ENCODE results near the gene PFN3.

PFN3 gene

DNA sequence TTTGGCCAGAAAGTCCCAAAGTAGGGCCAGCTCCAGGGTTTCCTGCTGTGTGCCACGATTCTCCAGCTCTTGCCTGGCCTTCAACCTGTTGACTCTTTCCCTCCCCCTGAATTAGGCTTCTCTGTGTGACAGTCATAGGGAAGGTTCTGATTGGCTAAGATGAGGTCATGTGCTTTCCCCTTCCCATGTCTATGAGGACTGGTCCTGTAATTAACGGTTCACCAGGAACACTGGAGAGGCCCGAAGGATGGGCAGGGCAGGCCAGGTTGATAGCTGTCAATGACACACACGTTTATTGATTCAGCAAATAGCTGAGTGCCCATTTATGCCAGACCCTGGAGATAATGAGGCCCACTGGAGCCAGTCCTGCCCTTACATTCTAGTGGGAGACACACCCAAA, 37.2 kb upstream of the PFN3 start:
- no peak for DNase-seq

- DNase-seq, result no peak
Measured at GRCh38 chr5:177435847-177436536, 35.5 kb upstream of the PFN3 start.

DNA sequence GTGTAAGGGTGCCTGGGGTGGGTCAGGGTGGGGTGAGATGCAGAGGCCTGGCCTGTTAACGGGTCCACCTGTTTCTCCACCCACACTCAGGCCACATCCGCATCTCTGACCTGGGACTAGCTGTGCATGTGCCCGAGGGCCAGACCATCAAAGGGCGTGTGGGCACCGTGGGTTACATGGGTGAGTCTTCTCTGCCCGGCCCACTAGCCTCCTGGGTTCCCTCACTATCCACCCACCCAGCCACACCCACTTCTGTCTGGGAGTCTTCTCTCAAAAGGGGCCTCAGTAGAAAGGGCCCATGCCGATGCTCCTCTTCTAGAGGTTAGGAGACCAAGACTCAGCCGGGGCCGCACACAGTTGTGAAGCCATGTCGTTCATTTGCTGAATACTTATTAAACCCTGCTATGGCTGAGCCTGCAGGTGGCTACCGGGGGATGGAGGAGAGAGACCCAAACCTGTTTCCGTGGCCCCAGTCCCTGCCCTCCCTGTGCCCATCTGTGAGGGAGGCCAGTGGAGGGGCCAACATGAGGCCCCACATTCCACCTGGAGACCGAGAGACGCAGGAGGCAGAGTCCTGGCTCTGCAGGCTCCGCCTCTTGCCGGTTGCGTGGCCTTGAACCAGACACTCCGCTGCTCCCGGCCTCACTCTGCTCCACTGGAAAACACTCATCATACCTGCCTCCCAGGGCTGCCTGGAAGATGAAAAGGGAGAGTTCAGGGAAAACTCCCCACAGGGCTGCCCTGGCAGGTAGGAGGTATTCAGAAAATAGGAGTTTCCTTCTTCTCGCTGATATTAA, 34.7 kb upstream of the PFN3 start:
- no peak for DNase-seq

GRCh38 chr5:177434437-177434836, 34.0 kb upstream of the PFN3 start:
- DNase-seq, result peak; percentile 58

- no peak for DNase-seq
Measured at GRCh38 chr5:177433658-177434217, 33.3 kb upstream of the PFN3 start.

DNA sequence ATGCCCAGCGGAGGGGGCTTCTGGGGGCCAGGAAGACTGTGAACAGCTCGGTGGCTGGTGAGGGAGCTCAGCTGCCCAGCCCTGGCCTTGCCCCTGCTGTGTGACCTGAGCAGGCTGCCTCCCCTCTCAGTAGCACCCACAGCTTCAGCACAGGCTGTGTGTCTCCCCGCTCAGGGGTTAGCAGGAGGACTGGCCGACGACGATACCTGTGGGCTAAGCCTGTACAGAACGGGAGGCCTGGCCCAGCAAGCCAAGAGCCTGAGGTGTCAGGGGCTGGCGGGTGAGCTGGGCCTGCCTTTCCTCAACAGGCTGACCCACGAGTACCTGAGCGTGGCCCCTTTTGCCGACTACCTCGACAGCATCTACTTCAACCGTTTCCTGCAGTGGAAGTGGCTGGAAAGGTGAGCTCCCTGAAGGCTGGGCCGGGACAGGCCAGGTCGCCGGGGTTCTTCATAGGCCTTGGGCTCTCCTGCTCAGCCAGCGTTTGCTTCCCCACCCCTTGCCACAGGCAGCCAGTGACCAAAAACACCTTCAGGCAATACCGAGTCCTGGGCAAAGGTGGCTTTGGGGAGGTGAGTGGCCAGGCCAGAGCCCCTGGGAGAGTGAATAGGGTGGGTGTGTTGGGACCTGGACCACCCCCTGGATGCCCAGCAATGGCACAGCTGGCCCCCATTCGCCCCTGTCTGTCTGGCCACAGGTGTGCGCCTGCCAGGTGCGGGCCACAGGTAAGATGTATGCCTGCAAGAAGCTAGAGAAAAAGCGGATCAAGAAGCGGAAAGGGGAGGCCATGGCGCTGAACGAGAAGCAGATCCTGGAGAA, 32.6 kb upstream of the PFN3 start:
- no peak for DNase-seq

GRCh38 chr5:177432143-177432838, 31.8 kb upstream of the PFN3 start:
- DNase-seq, result no peak

GRCh38 chr5:177431317-177432142, 31.1 kb upstream of the PFN3 start:
- peak; percentile 84 for DNase-seq

GRCh38 chr5:177430972-177431316, 30.5 kb upstream of the PFN3 start:
- no peak for DNase-seq

DNA sequence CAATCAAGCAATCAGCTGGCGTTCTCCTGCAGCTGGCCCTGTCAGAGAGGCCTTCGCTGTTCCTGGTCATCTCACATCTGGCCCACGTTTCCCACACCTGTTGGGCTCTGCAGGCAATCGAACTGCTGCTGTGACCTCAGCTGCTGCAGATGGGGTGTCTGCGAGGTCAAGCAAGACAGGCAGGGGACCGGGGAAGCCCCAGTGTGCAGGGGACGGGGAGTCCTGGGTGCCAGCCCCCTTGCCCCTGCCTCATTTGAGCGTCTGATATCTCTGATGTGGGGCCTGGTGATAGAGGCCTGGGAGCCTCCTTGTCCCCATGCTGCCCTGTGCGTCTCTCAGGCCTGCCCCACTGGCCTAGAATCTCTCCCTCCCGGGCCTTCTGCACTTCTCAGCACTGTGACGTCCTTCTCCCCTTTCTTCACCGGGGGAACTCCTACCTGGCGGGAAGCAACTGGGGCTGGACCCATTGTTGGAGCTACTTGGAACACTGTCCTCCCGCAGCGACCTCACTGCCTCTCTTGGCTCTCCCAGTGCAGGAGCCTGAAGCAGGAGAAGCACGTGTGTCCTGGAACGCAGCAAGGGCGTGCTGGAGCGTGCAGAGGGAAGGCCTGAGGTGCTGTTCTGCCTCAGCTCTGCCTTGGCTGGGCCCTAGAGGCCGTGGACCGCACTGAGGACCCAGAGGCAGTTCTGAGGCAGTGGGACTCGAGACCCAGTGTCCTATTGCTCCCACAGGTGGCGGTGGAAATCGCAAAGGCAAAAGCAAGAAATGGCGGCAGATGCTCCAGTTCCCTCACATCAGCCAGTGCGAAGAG, 29.9 kb upstream of the PFN3 start:
- DNase-seq, result no peak

- peak; percentile 90 for DNase-seq
Measured at GRCh38 chr5:177429248-177430040, 29.0 kb upstream of the PFN3 start.

GRCh38 chr5:177428574-177429217, 28.2 kb upstream of the PFN3 start:
- DNase-seq, result no peak

DNA sequence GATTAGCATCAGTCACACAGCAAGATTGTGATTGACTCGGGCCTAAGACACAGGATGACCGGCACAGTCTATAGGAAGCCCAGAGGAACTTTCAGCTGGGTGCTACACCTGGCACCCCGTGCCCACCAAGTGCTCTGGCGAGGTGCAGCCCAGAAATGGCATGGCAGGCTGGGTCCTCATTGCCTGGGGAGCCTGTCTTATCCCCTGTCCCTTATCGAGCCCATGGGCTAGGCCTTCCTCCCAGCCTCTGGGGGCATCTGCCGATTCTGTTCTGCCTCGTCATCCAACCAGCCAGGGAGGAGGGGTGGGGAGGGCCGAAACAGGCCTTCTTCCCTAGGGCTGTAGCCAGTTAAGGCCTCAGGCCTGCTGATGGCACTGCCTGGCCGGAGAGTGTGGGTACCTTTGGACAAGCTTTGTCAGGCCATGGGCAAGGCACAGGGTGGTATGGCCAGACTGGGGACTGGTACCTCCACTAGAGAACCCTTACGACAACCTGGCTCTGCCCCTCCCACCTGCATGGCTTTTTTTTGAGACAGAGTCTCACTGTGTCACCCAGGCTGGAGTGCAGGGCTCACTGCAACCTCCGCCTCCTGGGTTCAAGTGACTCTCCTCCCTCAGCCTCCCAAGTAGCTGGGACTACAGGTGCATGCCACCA, 27.6 kb upstream of the PFN3 start:
- DNase-seq, result no peak

GRCh38 chr5:177427211-177427822, 26.9 kb upstream of the PFN3 start:
- DNase-seq, result no peak

- DNase-seq, result peak; percentile 81
Measured at GRCh38 chr5:177426566-177427210, 26.2 kb upstream of the PFN3 start, which contains the start of gene GRK6. GRK6 (plus strand) TSS chr5:177426676; CDS start chr5:177426846, 170 bp downstream.

DNA sequence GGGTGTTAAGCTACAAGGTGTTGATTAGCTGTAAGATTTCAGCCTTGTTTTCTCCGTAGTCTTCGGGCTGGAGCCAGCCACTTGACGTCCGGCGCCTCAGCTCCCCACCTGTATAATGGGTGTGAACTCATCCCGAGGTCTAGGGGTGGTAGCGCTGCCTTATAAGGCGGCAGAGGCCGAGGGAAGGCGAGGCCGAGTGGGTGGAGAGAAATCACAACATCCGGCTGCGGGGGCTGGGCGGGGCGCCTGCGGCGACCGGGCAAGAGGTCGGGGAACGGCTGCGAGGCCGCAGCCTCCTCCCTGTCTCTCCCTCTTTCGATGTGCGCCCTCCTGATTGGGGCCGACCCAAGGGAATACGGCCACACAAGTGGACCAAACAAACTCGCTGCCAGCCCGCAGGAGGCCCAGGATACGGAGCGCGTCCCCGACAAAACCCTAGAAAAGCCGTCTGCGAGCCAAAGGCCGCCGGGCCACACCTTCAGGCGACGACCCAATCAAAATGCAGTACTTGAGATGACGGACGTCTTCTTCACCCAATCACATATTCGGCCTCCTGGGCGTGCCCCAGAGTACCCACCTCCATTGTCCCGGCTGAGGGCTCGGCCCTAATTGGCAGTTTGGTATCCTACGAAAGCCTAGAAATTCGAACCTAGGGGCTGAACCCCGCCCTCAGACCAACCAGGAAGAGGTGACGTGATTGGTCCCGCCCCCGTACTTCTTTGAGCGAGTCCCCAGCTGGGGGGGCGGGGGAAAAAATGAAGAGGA, 25.5 kb upstream of the PFN3 start:
- DNase-seq, result peak; percentile 100

DNA sequence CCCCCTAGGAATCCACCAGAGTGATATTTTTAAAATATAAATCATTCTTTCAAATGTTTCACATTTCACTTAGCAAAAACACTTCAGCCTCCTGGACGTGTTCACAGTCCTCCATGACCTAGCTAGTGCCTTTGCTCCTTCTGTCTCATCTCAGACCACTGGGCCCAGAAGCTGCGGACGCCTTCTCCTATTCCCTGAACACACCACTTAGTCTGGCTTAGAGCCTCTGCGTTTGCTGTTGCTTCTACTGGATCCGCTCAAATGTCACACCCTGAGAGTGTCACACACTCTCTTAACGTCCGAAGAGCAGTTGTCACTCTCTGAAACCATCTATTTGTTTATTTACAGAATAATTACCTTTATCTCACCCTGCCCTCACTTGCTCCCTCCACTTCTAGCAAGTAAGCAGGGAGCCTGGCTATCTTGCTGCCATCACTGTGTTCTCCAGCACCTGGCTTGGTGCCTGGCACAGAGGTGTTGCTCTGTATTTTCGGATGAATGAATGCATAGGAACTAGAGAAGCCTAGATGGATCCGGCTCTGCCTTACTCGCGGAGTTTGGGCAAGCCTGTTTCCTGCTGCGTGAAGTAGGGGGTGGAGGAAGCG, 24.8 kb upstream of the PFN3 start:
- DNase-seq, result no peak

Measured in CD4-positive, alpha-beta T cell treated with Interleukin-21 for 1 hour (primary cell).